ENCODE measurements around the gene COL15A1. TPM values are rescaled to one million over a fixed set of nuclear protein-coding genes. Genes with fewer than 3 reads are reported as not detected.

The COL15A1 gene
- polyA plus RNA-seq, 1 experiment, result 112 TPM

DNA sequence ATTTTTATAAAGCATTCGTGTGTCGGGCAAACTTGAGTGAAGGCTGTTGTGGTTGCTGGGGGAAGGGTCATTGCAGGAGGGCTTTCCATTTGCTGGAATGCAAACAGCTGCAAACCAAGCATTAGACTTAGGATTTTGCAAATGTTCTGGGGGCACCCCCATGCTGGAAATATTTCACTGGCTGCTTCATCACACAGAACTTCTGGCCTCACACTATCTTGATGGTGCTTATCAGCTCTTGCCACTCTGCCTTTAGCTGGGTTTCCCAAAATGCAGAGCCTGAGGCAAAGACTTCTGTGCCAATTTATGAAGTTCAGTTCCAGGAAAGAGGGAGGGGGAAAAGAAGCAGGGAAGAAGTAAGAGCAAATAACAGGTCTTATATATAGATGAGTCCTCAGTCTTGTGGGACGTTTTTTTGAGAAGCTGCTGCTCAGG, 8.6 kb upstream of the COL15A1 start:
- Histone ChIP-seq H3K4me3 (ENCODE audit: low read depth, low read length) (no peak overlapping the region), H3K36me3 (ENCODE audit: control insufficient read depth, insufficient read depth, low read length) (no peaks in the 10 kb centered on the region), H3K27me3 (ENCODE audit: control insufficient read depth, insufficient read depth, low read length) (peaks cover 12% of the 10 kb centered on the region)
- POLR2A ChIA-PET, result interaction anchor here (0.6 kb wide), 1 partner anchor 15 kb away, joined by 5 read pairs; no protein-coding TSS in a partner anchor
- TF ChIP-seq CTCF (IDR thresholded peaks at IDR 0.05; ENCODE audit: insufficient read depth, low read depth, low read length), result no peak
- no peak for DNase-seq (ENCODE audit: low read depth)
- CTCF ChIA-PET, result interaction anchor here (0.6 to 0.9 kb wide), 2 partner anchors 12 to 1214 kb away, joined by 3 to 4 read pairs; no protein-coding TSS in a partner anchor

GRCh38 chr9:98940276-98940675, 3.4 kb upstream of the COL15A1 start:
- Histone ChIP-seq H3K27me3 (ENCODE audit: control insufficient read depth, insufficient read depth, low read length) (peaks cover 27% of the 10 kb centered on the region), H3K36me3 (ENCODE audit: control insufficient read depth, insufficient read depth, low read length) (no peaks in the 10 kb centered on the region), H3K4me3 (ENCODE audit: low read depth, low read length) (no peak overlapping the region)
- CTCF ChIA-PET, result interaction anchor here (0.7 to 1.8 kb wide), 3 partner anchors 13 to 17 kb away, joined by 3 to 5 read pairs (median 4); no protein-coding TSS in a partner anchor
- no peak for DNase-seq (ENCODE audit: low read depth)
- POLR2A ChIA-PET, result no interaction called here
- TF ChIP-seq CTCF (IDR thresholded peaks at IDR 0.05; ENCODE audit: insufficient read depth, low read depth, low read length), result no peak

DNA sequence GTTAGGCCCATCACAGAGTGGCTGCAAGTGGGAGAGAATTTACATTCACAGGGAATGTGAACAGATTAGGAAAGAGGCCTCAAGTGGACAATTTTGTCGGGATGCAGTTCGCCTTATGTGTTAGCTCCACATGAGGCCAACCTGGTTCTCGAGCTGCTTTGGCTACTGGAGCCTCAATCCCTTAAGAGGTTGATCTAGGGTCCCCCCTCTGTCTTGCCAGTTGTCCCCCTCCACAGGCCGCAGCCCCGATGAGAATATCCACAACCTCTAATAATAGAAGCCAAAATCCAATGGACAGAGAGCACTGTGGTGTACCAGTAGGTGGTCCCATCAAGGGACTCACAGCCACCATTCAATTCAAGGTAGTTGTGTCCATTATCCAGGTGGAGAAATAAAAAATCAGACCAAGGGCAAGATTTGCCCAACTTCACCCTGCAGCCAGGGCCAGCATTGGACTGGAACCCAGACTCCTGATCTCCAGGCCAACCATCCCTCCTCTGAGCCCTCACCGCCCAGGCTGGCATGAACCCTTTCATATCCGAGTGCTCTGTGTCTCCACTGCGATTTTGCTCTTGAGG, 1.7 kb upstream of the COL15A1 start:
- H3K27me3 ChIP-seq (ENCODE audit: control insufficient read depth, insufficient read depth, low read length), result peaks cover 34% of the 10 kb centered on the region
- ChIA-PET POLR2A (no interaction called here), CTCF (interaction anchor here (1.1 kb wide), 1 partner anchor 73 kb away, joined by 3 read pairs; no protein-coding TSS in a partner anchor)

DNA sequence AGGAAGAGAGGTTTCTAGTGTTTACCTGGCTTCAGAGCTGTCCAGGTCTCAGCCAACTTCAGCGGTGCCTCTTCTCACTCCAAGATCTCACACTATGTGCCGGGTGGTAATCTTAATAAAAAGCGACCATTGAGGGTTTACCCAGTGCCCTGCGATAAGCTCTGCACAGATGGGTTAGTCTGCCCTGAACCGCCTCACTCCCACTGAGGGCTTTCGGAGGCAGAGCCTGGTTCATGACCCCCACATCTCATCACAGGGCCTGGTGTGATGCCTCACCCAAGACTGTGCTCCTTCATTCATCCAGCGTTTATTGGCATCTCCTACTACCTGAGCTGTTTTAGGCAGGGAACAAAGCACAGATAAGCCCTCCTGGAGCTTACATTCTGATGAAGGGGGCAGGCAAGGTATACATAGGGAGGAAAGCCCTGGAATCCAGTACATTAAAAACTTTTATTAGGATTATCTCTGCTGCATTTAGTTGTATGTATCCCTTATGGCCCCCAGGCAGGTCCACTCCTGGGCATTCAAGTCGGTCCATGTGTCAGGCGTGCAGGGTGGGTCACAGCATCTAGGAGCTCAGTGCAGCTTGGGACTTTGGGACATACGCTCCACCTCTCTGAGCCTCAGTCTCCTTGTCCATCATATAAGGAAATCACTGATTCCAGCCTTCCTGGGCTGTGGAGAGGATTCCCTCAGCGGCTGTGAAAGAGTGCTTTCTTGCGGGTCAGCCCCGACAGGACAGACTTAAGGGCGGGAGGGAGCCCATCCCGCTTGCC, 613 bp upstream of the COL15A1 start:
- no peak for DNase-seq (ENCODE audit: low read depth)
- H3K27me3 ChIP-seq (ENCODE audit: control insufficient read depth, insufficient read depth, low read length), result peaks cover 32% of the 10 kb centered on the region
- CTCF ChIA-PET, result interaction anchor here (0.9 to 1.4 kb wide), 6 partner anchors 15 to 95 kb away, joined by 3 to 4 read pairs (median 3); no protein-coding TSS in a partner anchor
- no peaks in the 10 kb centered on the region for H3K36me3 ChIP-seq (ENCODE audit: control insufficient read depth, insufficient read depth, low read length)
- peak overlapping the region; percentile 83 for H3K4me3 ChIP-seq (ENCODE audit: low read depth, low read length)
- no peak for TF ChIP-seq CTCF (IDR thresholded peaks at IDR 0.05; ENCODE audit: insufficient read depth, low read depth, low read length)
- POLR2A ChIA-PET, result no interaction called here

More for the DNA sequence above, 1.7 kb upstream of the COL15A1 start:
- DNase-seq (ENCODE audit: low read depth), result no peak
- Histone ChIP-seq H3K4me3 (ENCODE audit: low read depth, low read length) (no peak overlapping the region), H3K36me3 (ENCODE audit: control insufficient read depth, insufficient read depth, low read length) (no peaks in the 10 kb centered on the region)
- no peak for TF ChIP-seq CTCF (IDR thresholded peaks at IDR 0.05; ENCODE audit: insufficient read depth, low read depth, low read length)
